Measurements from ENCODE around the gene C1QTNF3. TPM values are rescaled to one million over a fixed set of nuclear protein-coding genes. Genes with fewer than 3 reads are reported as not detected.
A peak's percentile ranks its signal among the peaks of the same experiment; 100 is the strongest.

The C1QTNF3 gene
- total RNA-seq, 1 experiment from 2014 or later, result 2.1 TPM

- DNase-seq (ENCODE audit: low spot score), result no peak
These were observed 64.7 kb downstream of the C1QTNF3 start for GRCh38 chr5:33978306-33978705.

GRCh38 chr5:33976307-33976706 lies 66.7 kb downstream of the C1QTNF3 start:
- Mint-ChIP-seq H3K36me3 (no peaks in the 10 kb centered on the region), H3K27me3 (ENCODE audit: low read depth) (no peaks in the 10 kb centered on the region), H3K4me3 (no peak overlapping the region), H3K27ac (no peak overlapping the region), H3K9me3 (peaks cover 3% of the 10 kb centered on the region; the same call in 1 of the 2 replicates), H3K4me1 (peaks cover 64% of the 10 kb centered on the region)
- POLR2A ChIA-PET, result no interaction called here
- DNase-seq (ENCODE audit: low spot score) (no peak), ATAC-seq (no peak)
- no peak for TF ChIP-seq GTF2I (CRISPR knock-in tag; conservative IDR thresholded peaks at IDR 0.05)
- no peak for TF ChIP-seq ZNF219 (CRISPR knock-in tag; IDR thresholded peaks at IDR 0.05; ENCODE audit: borderline replicate concordance)
- no peak for TF ChIP-seq PRDM15 (CRISPR knock-in tag; IDR thresholded peaks at IDR 0.05)
- TF ChIP-seq ZBTB21 (CRISPR knock-in tag; IDR thresholded peaks at IDR 0.05; ENCODE audit: borderline replicate concordance), result no peak
- TF ChIP-seq ZNF425 (CRISPR knock-in tag; conservative IDR thresholded peaks at IDR 0.05), result no peak
- no peak for TF ChIP-seq ATF3 (CRISPR knock-in tag; conservative IDR thresholded peaks at IDR 0.05)
- no peak for TF ChIP-seq ZNF396 (CRISPR knock-in tag; IDR thresholded peaks at IDR 0.05; ENCODE audit: borderline replicate concordance)
- TF ChIP-seq ELF4 (CRISPR knock-in tag; IDR thresholded peaks at IDR 0.05; ENCODE audit: low read depth), result no peak
- TF ChIP-seq ZNF317 (CRISPR knock-in tag; IDR thresholded peaks at IDR 0.05; ENCODE audit: borderline replicate concordance, low read depth), result no peak
- no peak for TF ChIP-seq IRF2 (CRISPR knock-in tag; IDR thresholded peaks at IDR 0.05; ENCODE audit: borderline replicate concordance, low read depth)
- no peak for TF ChIP-seq USF2 (CRISPR knock-in tag; IDR thresholded peaks at IDR 0.05)
- no peak for TF ChIP-seq ZNF416 (CRISPR knock-in tag; IDR thresholded peaks at IDR 0.05)
- no peak for TF ChIP-seq KAT7 (CRISPR knock-in tag; IDR thresholded peaks at IDR 0.05; ENCODE audit: borderline replicate concordance)
- no peak for TF ChIP-seq ATF6 (CRISPR knock-in tag; IDR thresholded peaks at IDR 0.05)
- CTCF ChIA-PET, result no interaction called here

More at GRCh38 chr5:33978306-33978705, 64.7 kb downstream of the C1QTNF3 start:
- ChIA-PET POLR2A (no interaction called here), CTCF (interaction anchor here (1.0 to 2.2 kb wide), 3 partner anchors 8 to 19 kb away, joined by 4 to 10 read pairs (median 5); no protein-coding TSS in a partner anchor)
- H3K36me3 Mint-ChIP-seq, result no peaks in the 10 kb centered on the region
- peaks cover 3% of the 10 kb centered on the region; the same call in 1 of the 2 replicates for H3K9me3 Mint-ChIP-seq
- H3K4me3 Mint-ChIP-seq, result no peak overlapping the region; the same call in 1 of the 2 replicates
- H3K4me1 Mint-ChIP-seq, result peaks cover 64% of the 10 kb centered on the region
- no peak for TF ChIP-seq ESRRA (CRISPR knock-in tag; IDR thresholded peaks at IDR 0.05; ENCODE audit: borderline replicate concordance)
- no peak for TF ChIP-seq FOXK1 (CRISPR knock-in tag; IDR thresholded peaks at IDR 0.05)
- no peak for TF ChIP-seq USF2 (CRISPR knock-in tag; IDR thresholded peaks at IDR 0.05)
- H3K27me3 Mint-ChIP-seq (ENCODE audit: low read depth), result no peaks in the 10 kb centered on the region
- ATAC-seq, result peak; percentile 75
- peak overlapping the region; percentile 91 for H3K27ac Mint-ChIP-seq

Measured in WTC11 (cell line).